H9 (cell line): Measurements from ENCODE around the gene MUC21. TPM values are rescaled to one million over a fixed set of nuclear protein-coding genes. Genes with fewer than 3 reads are reported as not detected.

ENCODE experiments used
- DNase-seq: peaks from one replicate; pipeline ENCODE4 v3.0.0-alpha.2; 2017
- H2AFZ ChIP-seq: one replicate; pipeline ENCODE4 v1.6.1; 2013; ENCODE audit warnings: mild to moderate bottlenecking, low read length, control low read depth, moderate library complexity
- H2AK5ac ChIP-seq: 2 replicates; pipeline ENCODE4 v1.6.1; 2013; ENCODE audit warnings: low read length, control low read depth, mixed read lengths; ENCODE audit not compliant: insufficient read length
- H2BK120ac ChIP-seq: one replicate; pipeline ENCODE4 v1.6.1; 2013; ENCODE audit warnings: low read depth, mild to moderate bottlenecking, low read length, control low read depth, inconsistent platforms; ENCODE audit not compliant: poor library complexity, severe bottlenecking
- H2BK12ac ChIP-seq: 2 replicates; pipeline ENCODE4 v1.6.1; 2013; ENCODE audit warnings: low read length, control low read depth, mixed read lengths, low read depth; ENCODE audit not compliant: insufficient read length
- H2BK15ac ChIP-seq: 2 replicates; pipeline ENCODE4 v1.6.1; 2013; ENCODE audit warnings: low read depth, low read length, control low read depth
- H2BK20ac ChIP-seq: one replicate; pipeline ENCODE4 v1.6.1; 2013; ENCODE audit warnings: low read depth, mild to moderate bottlenecking, low read length, control low read depth, inconsistent platforms; ENCODE audit not compliant: poor library complexity, severe bottlenecking
- H2BK5ac ChIP-seq: 2 replicates; pipeline ENCODE4 v1.6.1; 2013; ENCODE audit warnings: low read length, control low read depth, mixed read lengths; ENCODE audit not compliant: insufficient read length
- H3K14ac ChIP-seq: 2 replicates; pipeline ENCODE4 v1.6.1; 2013; ENCODE audit warnings: low read length, control low read depth; ENCODE audit not compliant: insufficient read depth
- H3K18ac ChIP-seq: 2 replicates; pipeline ENCODE4 v1.6.1; 2013; ENCODE audit warnings: low read depth, mild to moderate bottlenecking, mixed read lengths, low read length, control low read depth; ENCODE audit not compliant: insufficient read length
- H3K23ac ChIP-seq: 2 replicates; pipeline ENCODE4 v1.6.1; 2013; ENCODE audit warnings: low read length, control low read depth, mixed read lengths, low read depth; ENCODE audit not compliant: insufficient read length
- H3K23me2 ChIP-seq: 2 replicates; pipeline ENCODE4 v1.6.1; 2013; ENCODE audit warnings: low read depth, mild to moderate bottlenecking, mixed read lengths, low read length, control low read depth; ENCODE audit not compliant: insufficient read length, poor library complexity, severe bottlenecking
- H3K27ac ChIP-seq: 2 replicates; pipeline ENCODE4 v1.5.1; 2013; ENCODE audit warnings: low read length, control low read depth, mixed read lengths, low read depth; ENCODE audit not compliant: insufficient read length
- H3K27me3 ChIP-seq: 2 replicates; pipeline ENCODE4 v1.6.1; 2013; ENCODE audit warnings: low read length, control low read depth, inconsistent platforms; ENCODE audit not compliant: insufficient read depth
- H3K4ac ChIP-seq: 2 replicates; pipeline ENCODE4 v1.6.1; 2013; ENCODE audit warnings: low read depth, mild to moderate bottlenecking, control low read depth, inconsistent platforms, low read length, moderate library complexity
- H3K4me1 ChIP-seq: 2 replicates; pipeline ENCODE4 v1.6.1; 2013; ENCODE audit warnings: low read length, control low read depth, inconsistent platforms; ENCODE audit not compliant: insufficient read depth
- H3K4me2 ChIP-seq: 2 replicates; pipeline ENCODE4 v1.6.1; 2013; ENCODE audit warnings: low read length, control low read depth, mixed read lengths; ENCODE audit not compliant: insufficient read length, insufficient read depth
- H3K56ac ChIP-seq: 2 replicates; pipeline ENCODE4 v1.6.1; 2013; ENCODE audit warnings: low read depth, mild to moderate bottlenecking, mixed read lengths, low read length, control low read depth; ENCODE audit not compliant: insufficient read length
- H3K79me1 ChIP-seq: 2 replicates; pipeline ENCODE4 v1.6.1; 2013; ENCODE audit warnings: low read depth, mild to moderate bottlenecking, moderate library complexity, low read length, control low read depth, inconsistent platforms; ENCODE audit not compliant: insufficient read depth, poor library complexity, severe bottlenecking
- H3K79me2 ChIP-seq: 2 replicates; pipeline ENCODE4 v1.6.1; 2013; ENCODE audit warnings: low read length, control low read depth, inconsistent platforms; ENCODE audit not compliant: insufficient read depth
- H3K9ac ChIP-seq: 2 replicates; pipeline ENCODE4 v1.6.1; 2013; ENCODE audit warnings: low read length, control low read depth, mixed read lengths; ENCODE audit not compliant: insufficient read length; ENCODE audit errors: extremely low read depth
- H3K9me3 ChIP-seq: one replicate; pipeline ENCODE4 v1.6.1; 2013; ENCODE audit warnings: low read depth, low read length, inconsistent platforms; ENCODE audit not compliant: control insufficient read depth
- H3T11ph ChIP-seq: one replicate; pipeline ENCODE4 v1.6.1; 2013; ENCODE audit warnings: mild to moderate bottlenecking, low read length, control low read depth, inconsistent platforms
- H4K20me1 ChIP-seq: one replicate; pipeline ENCODE4 v1.6.1; 2013; ENCODE audit not compliant: control insufficient read depth, insufficient read length, insufficient read depth
- H4K5ac ChIP-seq: 2 replicates; pipeline ENCODE4 v1.6.1; 2013; ENCODE audit warnings: low read depth, mild to moderate bottlenecking, mixed read lengths, low read length, control low read depth; ENCODE audit not compliant: insufficient read length
- H4K8ac ChIP-seq: replicated peaks from 2 replicates; pipeline ENCODE4 v1.6.1; 2013; ENCODE audit warnings: low read length, control low read depth, mixed read lengths, low read depth; ENCODE audit not compliant: insufficient read length
- H4K91ac ChIP-seq: 2 replicates; pipeline ENCODE4 v1.6.1; 2013; ENCODE audit warnings: low read depth, mild to moderate bottlenecking, moderate library complexity, mixed read lengths, low read length, control low read depth; ENCODE audit not compliant: insufficient read length
- H3K27ac Mint-ChIP-seq, 3 experiments: 2 replicates in 2 of 3; 3 replicates in 1 of 3; pipeline ENCODE4 v1.8.0; 2020 to 2021; ENCODE audit warnings: mixed read lengths in 3 of 3, mild to moderate bottlenecking in 1 of 3, moderate library complexity in 1 of 3
- H3K27me3 Mint-ChIP-seq: 2 replicates; pipeline ENCODE4 v1.8.0; 2021; ENCODE audit warnings: low read depth, mild to moderate bottlenecking, moderate library complexity, mixed read lengths
- H3K36me3 Mint-ChIP-seq, 3 experiments: 2 replicates in 2 of 3; 3 replicates in 1 of 3; pipeline ENCODE4 v1.8.0; 2020 to 2021; ENCODE audit warnings: low read depth in 3 of 3, mixed read lengths in 3 of 3; ENCODE audit not compliant: insufficient read depth in 1 of 3
- H3K4me1 Mint-ChIP-seq, 2 experiments: 2 replicates each; pipeline ENCODE4 v1.8.0; 2020; ENCODE audit warnings: mixed read lengths in 2 of 2
- H3K4me3 Mint-ChIP-seq, 2 experiments: 2 replicates in 1 of 2; 3 replicates in 1 of 2; pipeline ENCODE4 v1.8.0; 2020 to 2021; ENCODE audit warnings: mild to moderate bottlenecking in 2 of 2, mixed read lengths in 2 of 2, moderate library complexity in 1 of 2
- H3K9me3 Mint-ChIP-seq, 2 experiments: 2 replicates in 1 of 2; 3 replicates in 1 of 2; pipeline ENCODE4 v1.8.0; 2020; ENCODE audit warnings: mild to moderate bottlenecking in 2 of 2, mixed read lengths in 2 of 2, moderate library complexity in 1 of 2
- WGBS: extraction: QIAGEN DNeasy Blood & Tissue Kit; methylation state at CpG from one replicate; pipeline ENCODE4 v1.1.7; 2013; ENCODE audit warnings: missing lambda C conversion rate, low lambda C conversion rate, mixed read lengths; ENCODE audit not compliant: insufficient read length; ENCODE audit errors: extremely low coverage; 5-methylcytosine and 5-hydroxymethylcytosine counted together
- total RNA-seq: library from RNA; stranded (reverse); gene quantifications from 2 replicates; pipeline ENCODE4 v1.2.1, GENCODE V29; 2021
- TF ChIP-seq, protein P1 (sequence below): fragments of 200-600 bp; sonication (generic); conservative IDR thresholded peaks from 3 replicates; pipeline ENCODE4 v1.8.0; 2021; ENCODE audit warnings: antibody characterized with exemption, mild to moderate bottlenecking

The MUC21 gene
- total RNA-seq, 1 experiment from 2014 or later, result not detected

DNA sequence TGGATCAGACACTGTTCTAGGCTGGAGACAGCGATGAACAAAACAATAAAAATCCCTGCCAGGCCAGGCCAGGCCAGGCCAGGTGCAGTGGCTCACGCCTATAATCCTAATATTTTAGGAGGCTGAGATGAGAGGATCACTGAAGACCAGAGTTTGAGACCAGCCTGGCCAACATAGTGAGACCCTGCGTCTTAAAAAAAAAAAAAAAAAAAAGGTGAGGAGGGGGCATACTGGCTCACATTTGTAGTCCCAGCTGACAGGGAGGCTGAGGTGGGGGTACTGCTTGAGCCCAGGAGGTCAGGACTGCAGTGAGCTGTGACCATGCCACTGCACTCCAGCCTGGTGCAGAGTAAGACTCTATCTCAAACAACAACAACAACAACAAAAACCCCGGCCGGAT is 38.2 kb upstream of the MUC21 start:
- Mint-ChIP-seq H3K9me3 (peaks cover 0 to 6% of the 10 kb centered on the region in 2 experiments; a peak in 1 of 5 replicates), H3K27ac (peak overlapping the region in 1 of 3 experiments; percentile 73; a peak in 1 of 7 replicates), H3K36me3 (no peaks in the 10 kb centered on the region), H3K4me3 (no peak overlapping the region), H3K4me1 (peaks cover 25 to 33% of the 10 kb centered on the region in 2 experiments), H3K27me3 (peaks cover 16% of the 10 kb centered on the region)
- Histone ChIP-seq H3K23me2 (no peaks in the 10 kb centered on the region), H2BK20ac (no peak overlapping the region), H3K14ac (no peak overlapping the region), H3K4me1 (peaks cover 6% of the 10 kb centered on the region; the same call in 1 of the 2 replicates), H3K56ac (no peak overlapping the region), H3K79me1 (no peaks in the 10 kb centered on the region), H4K91ac (no peak overlapping the region), H2AFZ (no peak overlapping the region), H3K4me2 (no peak overlapping the region), H3K23ac (no peak overlapping the region), H4K5ac (no peak overlapping the region), H2BK12ac (no peak overlapping the region), H3K4ac (no peak overlapping the region), H2AK5ac (no peak overlapping the region), H2BK15ac (no peak overlapping the region), H4K8ac (no peak overlapping the region), H3K27ac (no peak overlapping the region), H3K9me3 (no peaks in the 10 kb centered on the region), H3K18ac (no peak overlapping the region), H2BK5ac (no peak overlapping the region), H3K27me3 (no peaks in the 10 kb centered on the region; the same call in 1 of the 2 replicates), H4K20me1 (no peaks in the 10 kb centered on the region), H3K9ac (no peak overlapping the region), H2BK120ac (no peak overlapping the region), H3K79me2 (no peaks in the 10 kb centered on the region), H3T11ph (no peak overlapping the region)
- WGBS, result no CpG with 5 or more reads among the region's 5 CpGs
- DNase-seq, result no peak
- TF ChIP-seq, protein P1, sequence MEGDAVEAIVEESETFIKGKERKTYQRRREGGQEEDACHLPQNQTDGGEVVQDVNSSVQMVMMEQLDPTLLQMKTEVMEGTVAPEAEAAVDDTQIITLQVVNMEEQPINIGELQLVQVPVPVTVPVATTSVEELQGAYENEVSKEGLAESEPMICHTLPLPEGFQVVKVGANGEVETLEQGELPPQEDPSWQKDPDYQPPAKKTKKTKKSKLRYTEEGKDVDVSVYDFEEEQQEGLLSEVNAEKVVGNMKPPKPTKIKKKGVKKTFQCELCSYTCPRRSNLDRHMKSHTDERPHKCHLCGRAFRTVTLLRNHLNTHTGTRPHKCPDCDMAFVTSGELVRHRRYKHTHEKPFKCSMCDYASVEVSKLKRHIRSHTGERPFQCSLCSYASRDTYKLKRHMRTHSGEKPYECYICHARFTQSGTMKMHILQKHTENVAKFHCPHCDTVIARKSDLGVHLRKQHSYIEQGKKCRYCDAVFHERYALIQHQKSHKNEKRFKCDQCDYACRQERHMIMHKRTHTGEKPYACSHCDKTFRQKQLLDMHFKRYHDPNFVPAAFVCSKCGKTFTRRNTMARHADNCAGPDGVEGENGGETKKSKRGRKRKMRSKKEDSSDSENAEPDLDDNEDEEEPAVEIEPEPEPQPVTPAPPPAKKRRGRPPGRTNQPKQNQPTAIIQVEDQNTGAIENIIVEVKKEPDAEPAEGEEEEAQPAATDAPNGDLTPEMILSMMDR, result no peak
